NK-92 (cell line): ENCODE measurements around the gene SLC6A8.
"Not testable (repeated sequence)": the region's sequence is repeated elsewhere in the genome, so short reads cannot be mapped to it uniquely, and the experiment has no call there.

Experiments used
- DNase-seq: peaks from one replicate; lab custom pipeline; 2025; ENCODE audit not compliant: unreplicated experiment; lab: John Stamatoyannopoulos, UW

The SLC6A8 gene

DNA sequence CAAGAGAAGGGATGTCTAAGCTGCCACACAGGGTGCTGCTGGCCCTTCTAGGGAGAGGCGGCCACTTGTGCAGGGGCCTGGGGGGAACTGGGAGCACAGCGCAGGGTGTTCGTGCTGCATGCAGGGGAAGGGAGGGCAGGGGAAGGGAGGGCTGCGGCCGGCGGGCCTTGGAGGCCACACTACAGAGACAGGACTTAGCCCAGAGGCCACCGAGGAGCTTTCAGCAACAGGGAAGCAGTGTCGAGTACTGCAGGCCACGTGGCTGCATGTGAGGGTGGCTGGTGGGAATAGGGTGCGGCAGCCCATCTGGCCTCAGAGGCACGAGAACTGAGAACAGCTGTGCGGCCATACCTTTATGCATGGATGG lies 57.3 kb downstream of the SLC6A8 start:
- DNase-seq, result not testable (repeated sequence)
